HK-2 (cell line): ENCODE results near the gene IMMT.
"Not testable (repeated sequence)": the region's sequence is repeated elsewhere in the genome, so short reads cannot be mapped to it uniquely, and the experiment has no call there.

Source experiments
- DNase-seq: peaks from one replicate; pipeline ENCODE4 v3.0.0-alpha.2; 2018; ENCODE audit not compliant: unreplicated experiment

The IMMT gene

DNA sequence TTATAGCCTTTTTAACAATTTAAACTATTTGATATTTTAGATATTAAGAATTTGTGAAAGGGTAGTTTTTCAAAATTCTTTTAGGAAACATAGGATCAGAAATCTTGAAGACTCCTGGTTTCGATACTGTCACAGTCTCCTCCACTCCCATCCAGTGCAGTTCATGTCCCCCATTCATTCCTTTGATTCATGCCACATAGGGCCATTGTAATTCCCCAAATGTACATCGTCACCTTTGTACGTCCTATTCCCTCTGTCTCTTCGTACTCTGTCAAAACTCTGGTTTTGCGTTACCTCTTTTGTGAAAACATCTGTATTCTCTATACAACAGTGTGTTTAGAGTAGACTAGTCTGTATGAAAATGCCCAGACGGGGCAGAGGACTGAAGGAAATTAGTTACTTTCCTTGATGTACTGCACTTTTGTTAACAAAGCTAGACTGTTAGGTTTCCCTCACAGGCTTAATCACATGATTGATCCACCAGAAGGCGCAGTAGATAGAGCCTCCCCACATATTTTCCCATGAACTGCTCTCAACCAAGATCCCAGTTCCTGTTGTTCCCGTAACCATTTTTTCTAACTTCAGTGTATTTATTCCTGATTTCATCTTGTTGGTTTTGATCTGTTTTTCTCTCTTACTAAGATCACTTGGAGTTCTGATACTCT is 6.5 kb upstream of the IMMT start:
- no peak for DNase-seq

DNA sequence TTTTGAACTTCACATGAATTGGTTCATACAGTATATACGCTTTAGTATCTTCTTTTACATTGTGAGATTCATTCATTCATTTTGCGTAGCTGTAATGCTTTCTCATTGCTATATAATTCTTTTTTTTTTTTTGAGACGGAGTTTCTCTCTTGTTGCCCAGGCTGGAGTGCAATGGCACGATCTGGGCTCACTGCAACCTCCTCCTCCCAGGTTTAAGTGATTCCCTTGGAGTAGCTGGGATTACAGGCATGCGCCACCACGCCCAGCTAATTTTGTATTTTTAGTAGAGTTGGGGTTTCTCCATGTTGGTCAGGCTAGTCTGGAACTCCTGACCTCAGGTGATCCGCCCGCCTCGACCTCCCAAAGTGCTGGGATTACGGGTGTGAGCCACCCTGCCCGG is 5.3 kb upstream of the IMMT start:
- DNase-seq, result not testable (repeated sequence)

DNA sequence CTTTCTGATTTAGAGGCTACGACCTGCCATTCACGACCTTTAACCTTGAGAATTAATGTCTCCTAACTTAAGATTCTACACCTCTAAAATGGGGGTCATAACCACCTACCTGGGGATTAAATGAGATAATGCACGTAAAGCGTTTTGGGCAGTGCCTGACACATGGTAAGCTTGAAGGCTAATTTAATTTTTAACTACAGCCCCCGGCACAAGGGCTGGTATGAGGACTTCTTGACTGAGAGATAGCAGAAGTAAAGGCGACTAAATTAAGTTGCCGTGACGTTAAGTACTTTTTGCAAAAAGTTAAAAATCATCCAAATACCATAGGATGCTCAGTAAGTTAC is 4.5 kb upstream of the IMMT start:
- DNase-seq, result no peak

DNA sequence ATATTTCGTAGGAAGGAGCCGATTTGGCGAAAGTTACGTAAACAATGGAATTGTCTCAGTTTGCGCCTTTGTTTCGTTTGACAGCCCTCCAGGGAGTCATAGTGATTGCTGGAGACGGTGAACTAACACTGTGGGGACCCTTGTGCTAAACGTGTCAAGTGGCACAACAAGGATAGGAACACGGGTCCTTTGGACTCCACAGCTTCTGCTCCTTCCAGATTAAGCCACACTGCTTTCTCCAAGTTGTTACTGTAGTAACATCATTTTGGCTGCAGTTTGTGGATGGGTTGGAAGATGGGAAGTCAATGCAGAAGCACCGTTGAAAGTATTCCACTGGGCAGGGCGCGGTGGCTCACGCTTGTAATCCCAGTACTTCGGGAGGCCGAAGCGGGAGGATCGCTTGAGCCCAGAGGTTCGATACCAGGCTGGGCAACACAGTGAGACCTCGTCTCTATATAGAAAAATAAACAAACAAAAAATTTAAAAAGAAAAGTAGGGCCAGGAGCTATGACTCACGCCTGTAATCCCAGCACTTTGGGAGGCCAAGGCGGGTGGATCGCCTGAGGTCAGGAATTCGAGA is 636 bp upstream of the IMMT start:
- DNase-seq, result no peak

- DNase-seq, result no peak
These were observed 559 bp downstream of the IMMT start for GRCh38 chr2:86194751-86195054.

DNA sequence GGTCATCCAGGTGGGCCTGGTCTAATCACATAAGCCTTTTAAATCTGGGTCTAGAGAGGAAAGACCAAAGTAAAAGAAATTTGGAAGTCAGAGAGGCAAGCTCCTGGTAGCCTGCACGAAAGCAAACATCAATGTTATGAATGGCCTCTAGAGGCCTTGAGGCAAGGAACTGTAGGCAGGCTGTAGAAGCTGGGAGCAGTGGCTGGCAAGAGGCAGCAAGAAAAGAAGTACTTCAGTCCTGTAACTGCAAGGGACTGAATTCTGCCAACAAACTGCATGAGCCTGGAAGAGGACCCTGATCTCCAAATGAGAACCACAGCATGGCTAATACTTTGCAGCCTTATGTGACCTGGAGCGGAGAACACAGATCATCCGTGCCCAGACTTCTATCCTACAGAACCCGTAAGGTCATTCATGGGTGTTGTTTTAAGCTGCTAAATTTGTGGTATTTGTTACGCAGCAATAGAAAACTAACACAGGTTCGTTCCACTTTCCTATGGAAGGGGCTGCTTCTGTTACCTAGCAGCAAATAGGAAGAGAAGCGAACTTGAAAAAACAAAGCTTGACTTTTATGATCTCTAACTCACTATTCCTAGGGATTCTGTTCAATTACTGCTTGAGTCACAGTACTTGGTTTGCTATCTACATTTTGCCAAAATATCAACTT is 1.2 kb downstream of the IMMT start:
- DNase-seq, result no peak

DNA sequence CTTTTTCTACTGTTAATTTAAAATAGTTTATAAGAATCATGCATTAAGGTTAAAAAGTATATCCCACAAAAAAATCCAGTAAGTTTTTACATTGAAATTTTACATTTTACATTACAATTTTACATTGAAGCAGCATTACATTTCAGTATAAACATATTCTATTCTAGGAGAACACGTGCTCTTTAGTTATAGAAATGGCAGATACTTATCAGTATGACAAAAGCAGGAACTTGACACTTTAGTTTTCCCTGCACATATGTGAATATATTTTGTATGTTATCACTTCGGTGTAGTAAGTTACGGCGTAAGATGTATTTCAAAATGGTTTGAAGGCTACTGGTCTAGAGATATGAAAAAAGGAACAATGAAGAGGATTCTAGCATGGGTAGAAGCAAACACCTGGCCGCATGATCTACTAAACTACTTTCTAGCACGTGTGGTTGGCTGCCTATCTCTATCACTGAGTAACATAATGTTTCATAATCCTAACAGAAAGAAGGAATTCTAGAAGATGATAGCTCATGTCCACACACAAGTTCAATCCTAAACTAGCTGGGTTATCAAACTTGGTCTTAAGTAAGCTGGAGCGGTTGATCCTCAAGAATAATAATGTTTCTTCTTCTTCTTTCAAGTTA is 5.4 kb downstream of the IMMT start:
- DNase-seq, result no peak

- DNase-seq, result no peak
These were observed 8.8 kb downstream of the IMMT start for GRCh38 chr2:86186431-86186830.

GRCh38 chr2:86185517-86186212 is 9.6 kb downstream of the IMMT start:
- no peak for DNase-seq

DNA sequence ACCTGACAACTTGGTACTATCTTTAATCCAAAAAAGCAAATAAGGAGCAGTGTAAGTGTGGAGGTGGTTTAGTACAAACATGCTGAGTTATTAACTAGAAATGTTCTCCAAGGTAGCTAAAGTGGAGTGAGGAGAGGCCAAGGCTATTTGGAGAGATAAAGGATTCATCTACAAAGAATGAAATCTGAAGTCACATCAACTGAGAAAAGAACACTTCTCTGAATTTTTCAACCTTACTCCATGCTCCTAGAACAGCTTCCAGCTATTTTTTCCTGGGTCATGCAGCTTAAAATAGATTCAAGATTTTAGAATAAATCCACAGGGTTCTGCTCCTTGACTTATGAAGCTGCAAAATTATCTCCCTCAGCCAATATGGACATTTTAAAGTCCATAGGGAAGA is 18.7 kb downstream of the IMMT start:
- no peak for DNase-seq

DNA sequence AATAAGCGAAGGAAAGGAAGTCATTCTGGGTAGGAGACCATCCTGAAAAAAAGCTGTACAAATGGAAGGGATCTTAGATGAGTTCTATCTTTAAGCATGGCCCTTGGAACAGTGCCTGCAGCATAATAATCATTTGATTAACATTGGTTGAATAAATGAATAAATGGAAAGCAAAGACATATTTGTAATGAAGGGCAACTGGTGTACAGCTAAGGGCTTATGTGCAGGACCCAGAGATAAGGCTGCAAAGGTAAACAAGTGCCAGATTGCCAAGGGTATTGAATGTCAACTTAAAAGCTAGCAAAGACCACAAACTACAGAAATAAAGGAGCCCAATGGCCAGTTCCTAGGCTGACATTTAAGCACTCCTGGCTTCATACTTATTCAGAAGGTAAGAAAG is 19.4 kb downstream of the IMMT start:
- no peak for DNase-seq

- DNase-seq, result no peak
These were observed 20.8 kb downstream of the IMMT start for GRCh38 chr2:86174445-86174844.

GRCh38 chr2:86172610-86173009 is 22.7 kb downstream of the IMMT start:
- DNase-seq, result no peak

DNA sequence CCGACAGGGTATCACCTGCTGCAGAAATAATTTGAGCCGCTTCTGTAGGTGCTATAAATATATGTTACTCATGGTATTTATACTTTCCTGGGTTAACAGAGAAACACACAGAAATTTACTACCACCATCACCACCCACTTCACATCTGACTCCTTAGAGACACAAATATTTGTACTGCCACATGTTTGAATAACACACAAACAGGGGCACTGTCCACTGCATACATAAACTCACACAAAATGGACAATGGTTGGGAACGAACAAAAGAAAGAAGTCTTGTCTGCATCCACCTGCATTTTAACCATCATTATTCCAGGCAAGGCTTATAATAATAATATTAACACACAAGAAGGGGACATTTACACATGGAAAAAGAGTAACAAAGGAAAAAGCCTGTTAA is 24.0 kb downstream of the IMMT start:
- no peak for DNase-seq

GRCh38 chr2:86170449-86170848 is 24.8 kb downstream of the IMMT start:
- no peak for DNase-seq

GRCh38 chr2:86160156-86160952 is 34.9 kb downstream of the IMMT start:
- no peak for DNase-seq

DNA sequence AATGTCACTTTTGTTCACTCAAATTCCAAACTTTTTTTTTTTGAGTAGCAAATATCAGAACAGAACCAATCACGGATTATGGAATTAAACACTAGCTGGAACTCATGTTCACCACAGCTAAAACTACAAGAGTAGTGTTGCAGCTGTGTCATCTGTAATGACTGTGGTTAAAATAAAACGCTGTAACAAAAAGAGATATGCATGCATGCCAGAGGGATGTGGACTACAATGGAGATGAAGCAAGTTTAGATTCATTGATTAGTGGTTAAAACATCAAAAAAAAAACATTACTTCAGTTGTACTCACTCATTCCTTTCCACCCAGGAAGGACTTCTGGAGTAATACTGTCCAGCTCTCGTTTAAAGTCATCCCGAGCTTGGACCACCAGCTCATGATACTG is 37.0 kb downstream of the IMMT start:
- no peak for DNase-seq

DNA sequence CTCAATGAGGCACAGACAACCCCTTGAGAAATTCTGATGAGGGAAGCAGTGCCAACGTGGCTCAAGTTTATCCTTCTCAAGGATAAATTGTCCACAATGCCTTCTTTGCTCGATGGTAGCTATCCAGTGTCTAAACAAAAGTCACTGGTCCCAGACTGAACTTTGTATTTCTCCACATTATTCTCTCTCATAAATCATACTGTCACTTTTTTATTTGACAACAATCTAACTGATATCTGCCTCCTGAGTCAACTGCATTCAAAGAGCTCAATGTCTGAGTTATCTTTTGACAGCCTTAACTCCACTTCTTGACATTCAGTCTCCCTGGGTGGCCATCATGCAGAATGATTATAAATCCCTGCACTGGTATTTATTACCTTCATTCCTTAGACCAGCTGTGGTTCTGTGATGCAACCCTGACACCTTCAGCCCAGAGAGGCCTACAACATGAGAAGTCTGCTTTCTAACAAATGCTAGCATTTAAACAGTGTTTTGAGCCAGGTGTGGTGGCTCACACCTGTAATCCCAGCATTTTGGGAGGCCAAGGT is 38.2 kb downstream of the IMMT start:
- no peak for DNase-seq

DNA sequence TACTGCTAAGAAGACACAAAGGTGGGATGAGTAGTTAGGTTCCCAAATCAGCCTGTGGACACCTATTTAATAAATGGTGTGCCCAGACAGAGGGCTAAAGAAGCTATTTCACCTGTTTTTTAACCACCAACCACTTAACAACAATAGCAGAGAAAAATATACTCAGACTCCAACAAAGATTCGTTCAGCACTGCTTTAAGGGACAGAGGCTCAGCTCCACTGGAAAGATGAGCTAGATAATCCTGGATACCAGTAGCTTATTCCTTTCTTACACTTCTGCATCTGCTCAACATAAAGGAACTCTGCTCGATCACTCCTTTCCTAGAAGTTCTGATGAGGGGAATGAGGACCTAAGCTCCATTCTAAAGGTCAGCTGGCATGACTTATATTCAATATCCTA is 44.8 kb downstream of the IMMT start:
- DNase-seq, result no peak

GRCh38 chr2:86147793-86148192 is 47.5 kb downstream of the IMMT start:
- no peak for DNase-seq

- DNase-seq, result no peak
These were observed 51.2 kb downstream of the IMMT start for GRCh38 chr2:86143926-86144685.
